Stimulated activated naive CD8-positive, alpha-beta T cell treated with anti-CD3 and anti-CD28 coated beads, Interleukin-15, Interleukin-2, amounts not matched to agents 100 U/mL and 50 U/mL, for 24 hours (primary cell): ENCODE measurements around the gene ECEL1.
A peak's percentile ranks its signal among the peaks of the same experiment; 100 is the strongest.
"Not testable (repeated sequence)": the region's sequence is repeated elsewhere in the genome, so short reads cannot be mapped to it uniquely, and the experiment has no call there.

Experiments used
- ATAC-seq: fragments of 150-1000 bp; cut with Tn5 transposase; one replicate; pipeline ENCODE4 v1.10.0; 2021
- DNase-seq: peaks from one replicate; pipeline ENCODE4 v3.0.0; 2021

The ECEL1 gene

GRCh38 chr2:232441922-232442321, 45.7 kb downstream of the ECEL1 start:
- ATAC-seq, DNase-seq: not testable (repeated sequence)

- no peak for ATAC-seq
- DNase-seq, result no peak
Measured at GRCh38 chr2:232441147-232441651, 46.4 kb downstream of the ECEL1 start.

- DNase-seq (peak; percentile 92), ATAC-seq (peak; percentile 71)
Measured at GRCh38 chr2:232440220-232441018, 47.2 kb downstream of the ECEL1 start.

GRCh38 chr2:232439758-232440135, 47.9 kb downstream of the ECEL1 start:
- no peak for DNase-seq
- ATAC-seq, result no peak

GRCh38 chr2:232438951-232439757, 48.5 kb downstream of the ECEL1 start:
- DNase-seq, result peak; percentile 63
- ATAC-seq, result peak; percentile 23

- ATAC-seq, result no peak
- no peak for DNase-seq
Measured at GRCh38 chr2:232438091-232438490, 49.5 kb downstream of the ECEL1 start.

GRCh38 chr2:232437195-232437571, 50.5 kb downstream of the ECEL1 start:
- DNase-seq (no peak), ATAC-seq (no peak)

- ATAC-seq, result no peak
- DNase-seq, result no peak
Measured at GRCh38 chr2:232436381-232437194, 51.0 kb downstream of the ECEL1 start.

- DNase-seq, result no peak
- ATAC-seq, result no peak
Measured at GRCh38 chr2:232435805-232436204, 51.8 kb downstream of the ECEL1 start.

GRCh38 chr2:232435375-232435648, 52.3 kb downstream of the ECEL1 start:
- ATAC-seq, result no peak
- DNase-seq, result no peak

- DNase-seq, result no peak
Measured at GRCh38 chr2:232434563-232435374, 52.9 kb downstream of the ECEL1 start.

GRCh38 chr2:232434091-232434490, 53.5 kb downstream of the ECEL1 start:
- DNase-seq (no peak), ATAC-seq (no peak)

More at GRCh38 chr2:232434563-232435374, 52.9 kb downstream of the ECEL1 start:
- ATAC-seq, result no peak

- not testable (repeated sequence) for ATAC-seq
Measured at GRCh38 chr2:232433622-232434021, 54.0 kb downstream of the ECEL1 start.

GRCh38 chr2:232432598-232433184, 54.9 kb downstream of the ECEL1 start:
- peak; percentile 20 for ATAC-seq
- DNase-seq, result no peak

More at GRCh38 chr2:232433622-232434021, 54.0 kb downstream of the ECEL1 start:
- not testable (repeated sequence) for DNase-seq

- no peak for ATAC-seq
- DNase-seq, result no peak
Measured at GRCh38 chr2:232431705-232432590, 55.7 kb downstream of the ECEL1 start.
